Keratinocyte (primary cell): ENCODE results near the gene RNF149.

ENCODE experiments used
- EZH2 ChIP-seq: IDR thresholded peaks from one replicate; pipeline ENCODE4 v1.6.1; 2012; ENCODE audit warnings: inconsistent platforms, mild to moderate bottlenecking, low read length, moderate library complexity
- TF ChIP-seq, protein P1 (sequence below), 3 experiments: IDR thresholded peaks in 1 of 3; conservative IDR thresholded peaks in 1 of 3; optimal IDR thresholded peaks in 1 of 3; 2 replicates in 2 of 3; 3 replicates in 1 of 3; pipeline versions ENCODE3 to v1.5.1; 2011; ENCODE audit warnings: low read length in 3 of 3, mild to moderate bottlenecking in 3 of 3, moderate library complexity in 2 of 3, control low read depth in 1 of 3, inconsistent platforms in 1 of 3; ENCODE audit not compliant: insufficient read depth in 2 of 3; ENCODE audit errors: extremely low read depth in 1 of 3

DNA sequence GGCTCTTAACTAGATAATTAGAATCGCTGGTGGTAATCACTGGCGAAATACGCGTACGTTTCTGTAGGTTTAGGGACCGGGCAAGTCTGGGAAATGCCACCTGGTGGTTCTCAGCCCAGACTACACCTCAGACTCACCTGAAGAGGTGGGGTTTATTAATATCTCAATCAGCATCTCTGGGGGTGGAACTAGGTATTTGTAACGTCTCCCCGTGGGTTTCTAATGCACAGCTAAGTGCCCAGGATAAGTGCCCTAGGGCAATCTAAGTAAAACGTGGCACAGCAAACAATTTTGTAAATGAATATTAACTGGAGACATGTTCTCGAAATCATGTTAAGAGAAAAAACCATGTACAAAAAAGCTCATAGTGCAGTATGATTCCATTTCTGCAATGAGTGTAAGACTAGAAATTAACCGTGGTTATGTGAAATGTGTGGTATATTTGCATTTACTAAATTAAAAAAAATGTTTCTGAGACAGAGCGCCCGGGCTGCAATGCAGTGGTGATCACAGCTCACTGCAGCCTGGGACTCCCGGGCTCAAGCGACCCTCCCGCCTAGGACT, 56.6 kb downstream of the RNF149 start:
- no peak for TF ChIP-seq EZH2
- TF ChIP-seq, protein P1, sequence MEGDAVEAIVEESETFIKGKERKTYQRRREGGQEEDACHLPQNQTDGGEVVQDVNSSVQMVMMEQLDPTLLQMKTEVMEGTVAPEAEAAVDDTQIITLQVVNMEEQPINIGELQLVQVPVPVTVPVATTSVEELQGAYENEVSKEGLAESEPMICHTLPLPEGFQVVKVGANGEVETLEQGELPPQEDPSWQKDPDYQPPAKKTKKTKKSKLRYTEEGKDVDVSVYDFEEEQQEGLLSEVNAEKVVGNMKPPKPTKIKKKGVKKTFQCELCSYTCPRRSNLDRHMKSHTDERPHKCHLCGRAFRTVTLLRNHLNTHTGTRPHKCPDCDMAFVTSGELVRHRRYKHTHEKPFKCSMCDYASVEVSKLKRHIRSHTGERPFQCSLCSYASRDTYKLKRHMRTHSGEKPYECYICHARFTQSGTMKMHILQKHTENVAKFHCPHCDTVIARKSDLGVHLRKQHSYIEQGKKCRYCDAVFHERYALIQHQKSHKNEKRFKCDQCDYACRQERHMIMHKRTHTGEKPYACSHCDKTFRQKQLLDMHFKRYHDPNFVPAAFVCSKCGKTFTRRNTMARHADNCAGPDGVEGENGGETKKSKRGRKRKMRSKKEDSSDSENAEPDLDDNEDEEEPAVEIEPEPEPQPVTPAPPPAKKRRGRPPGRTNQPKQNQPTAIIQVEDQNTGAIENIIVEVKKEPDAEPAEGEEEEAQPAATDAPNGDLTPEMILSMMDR (optimal IDR thresholded peaks at IDR 0.05 in 1 of 3, IDR thresholded peaks at IDR 0.05 in 1 of 3, conservative IDR thresholded peaks at IDR 0.05 in 1 of 3; ENCODE audit: extremely low read depth in 1 of 3, insufficient read depth in 2 of 3, low read length in 3 of 3): peak; percentile 75 to 78 (median 76)
